Ovary (tissue), 9 donors: Measurements from ENCODE around the gene PIM2. TPM values are rescaled to one million over a fixed set of nuclear protein-coding genes. Genes with fewer than 3 reads are reported as not detected.

Experiments
- DNase-seq, 5 donors: peaks; one replicate each; pipeline ENCODE4 v3.0.0-alpha.2; 2019 to 2020
- H3K27ac ChIP-seq, 2 donors: fragments of 200-600 bp; one replicate each; pipeline versions ENCODE4 v1.5.1 to v1.8.0; 2019 to 2022
- H3K27me3 ChIP-seq: fragments of 200-600 bp; one replicate; pipeline ENCODE4 v1.8.0; 2022
- H3K36me3 ChIP-seq: fragments of 200-600 bp; sonication (generic); one replicate; pipeline ENCODE4 v1.5.1; 2019
- H3K4me1 ChIP-seq: one replicate; pipeline ENCODE4 v1.8.1; 2013; ENCODE audit warnings: mild to moderate bottlenecking, moderate library complexity; ENCODE audit not compliant: insufficient read depth
- H3K4me3 ChIP-seq: fragments of 200-600 bp; sonication (generic); one replicate; pipeline ENCODE4 v1.5.1; 2017
- H3K9me3 ChIP-seq, 2 donors: fragments of 200-600 bp in 1 of 2; sonication (generic) in 1 of 2; one replicate each; pipeline versions ENCODE4 v1.5.1 to v1.8.1; 2013 to 2019; ENCODE audit warnings: mild to moderate bottlenecking in 1 of 2, moderate library complexity in 1 of 2
- EP300 ChIP-seq: sonication (generic); formaldehyde crosslinking; IDR thresholded peaks from one replicate; pipeline ENCODE4 v1.6.1; 2017; ENCODE audit warnings: antibody characterized with exemption
- POLR2A ChIP-seq: fragments of 450-650 bp; IDR thresholded peaks from one replicate; pipeline ENCODE4 v1.6.1; 2017; ENCODE audit warnings: antibody characterized with exemption, mild to moderate bottlenecking, moderate library complexity
- WGBS, 3 donors: extraction: QIAGEN DNeasy Blood & Tissue Kit in 1 of 3; methylation state at CpG; one replicate each; pipeline versions ENCODE4 v1.1.5 to v1.1.7; 2013 to 2017; 5-methylcytosine and 5-hydroxymethylcytosine counted together
- intact Hi-C, 4 donors: fragments of 100-400 bp; cut with DNase I; formaldehyde crosslinking; loops; one replicate each; pipeline versions ENCODE4 v1.11.0 to v1.15.1; 2022 to 2023
- polyA plus RNA-seq, 2 donors: library from polyadenylated mRNA; stranded (reverse); fragments of 200-250 nt in 1 of 2; fragments of 350-450 nt in 1 of 2; fragmentation: Illumina TruSeq in 1 of 2; extraction: RNeasy Lipid Tissue Mini Kit (QIAGEN cat#74804) in 1 of 2; gene quantifications; one replicate each; pipeline ENCODE4 v1.2.3, GENCODE V29; 2013 to 2014
- total RNA-seq, 7 donors: library from RNA; depleted of rRNA in 2 of 7; stranded (reverse); fragments of >200 nt in 2 of 7; fragmentation: NEBNext Ultra II Directional in 3 of 7; extraction: Animal tissue kit (Norgen Biotek cat#: 25700) in 3 of 7; gene quantifications; one replicate each; pipeline versions ENCODE4 v1.1.0 to v1.2.4, GENCODE V29; 2016 to 2023
- TF ChIP-seq, protein P1 (sequence below), 3 donors: fragments of 450-650 bp in 2 of 3; fragments of 200-600 bp in 1 of 3; IDR thresholded peaks; one replicate each; pipeline versions ENCODE4 v1.5.1 to v1.8.0; 2016 to 2022; ENCODE audit warnings: antibody characterized with exemption in 3 of 3, mild to moderate bottlenecking in 1 of 3
- donor health status: DM: no; HTN: no; CAD: no; lungs with moderate emphysema.
- donor health status: DM: no; HTN: no; CAD: no.
- donor health status: Bipolar disorder and iron deficiency.
- donor health status: DM: yes; HTN: yes; CAD: no.
- donor health status: DM: no; HTN: no; CAD: no.
- donor health status: DM: yes; HTN: yes; CAD: no.

PIM2 gene
- total and polyA plus RNA-seq, 9 donors, result 6.3 to 22.9 (median 8.9) TPM

DNA sequence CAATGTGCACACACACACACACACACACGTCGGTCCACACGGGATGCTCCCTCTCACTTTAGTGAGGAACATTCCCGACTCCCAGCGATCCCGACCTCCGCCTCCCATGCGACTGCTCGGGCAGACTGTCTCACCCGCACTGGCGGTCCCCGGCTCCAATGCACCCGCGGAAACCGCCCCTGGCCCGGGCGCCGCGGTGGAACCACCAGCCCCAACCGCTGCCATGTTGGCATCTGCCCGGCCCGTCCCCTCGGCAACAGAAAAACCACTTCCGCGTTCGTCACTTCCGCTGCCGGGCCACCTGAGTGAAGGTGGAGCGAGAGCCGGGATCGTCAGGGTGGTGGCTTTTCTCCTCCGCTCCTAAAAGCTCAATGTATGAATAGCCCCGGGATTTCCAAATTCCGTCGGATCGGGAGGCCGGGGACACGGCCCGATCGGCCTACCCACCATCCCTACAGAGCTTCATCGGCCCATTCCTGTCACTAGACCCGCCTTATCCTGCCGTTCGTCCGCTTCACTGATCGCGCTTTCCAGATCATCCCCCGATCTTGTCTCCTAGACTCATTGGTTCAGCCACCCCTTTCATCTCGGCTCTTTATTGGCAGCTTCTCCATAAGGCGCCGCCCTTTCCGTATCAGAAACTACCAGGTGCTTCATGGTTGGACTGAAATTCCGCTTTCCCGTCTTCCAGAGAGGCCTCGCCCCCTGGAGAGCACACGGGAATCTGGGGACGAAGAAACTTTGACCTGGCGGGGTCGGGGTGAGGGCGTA, 7.2 kb downstream of the PIM2 start, which contains the start of gene SLC35A2:
Gene SLC35A2 (minus strand): TSS at position 235 of the 771 bp plus-strand sequence. CDS start 10 bp downstream, at position 225.
- Histone ChIP-seq H3K27me3 (no peaks in the 10 kb centered on the region), H3K27ac (no peak within 1 kb of the TSS), H3K9me3 (no peaks in the 10 kb centered on the region), H3K4me1 (peaks cover 2% of the 10 kb centered on the region), H3K4me3 (peak within 1 kb of the TSS; percentile 54), H3K36me3 (no peaks in the 10 kb centered on the region)
- intact Hi-C loops, result loop anchor here in 1 of 4 donors (5.0 kb wide), 1 partner anchor 256 kb away; no protein-coding TSS in a partner anchor
- DNase-seq, result peak; percentile 78 to 85 (median 81)
- peak; percentile 51 for TF ChIP-seq POLR2A
- TF ChIP-seq, protein P1, sequence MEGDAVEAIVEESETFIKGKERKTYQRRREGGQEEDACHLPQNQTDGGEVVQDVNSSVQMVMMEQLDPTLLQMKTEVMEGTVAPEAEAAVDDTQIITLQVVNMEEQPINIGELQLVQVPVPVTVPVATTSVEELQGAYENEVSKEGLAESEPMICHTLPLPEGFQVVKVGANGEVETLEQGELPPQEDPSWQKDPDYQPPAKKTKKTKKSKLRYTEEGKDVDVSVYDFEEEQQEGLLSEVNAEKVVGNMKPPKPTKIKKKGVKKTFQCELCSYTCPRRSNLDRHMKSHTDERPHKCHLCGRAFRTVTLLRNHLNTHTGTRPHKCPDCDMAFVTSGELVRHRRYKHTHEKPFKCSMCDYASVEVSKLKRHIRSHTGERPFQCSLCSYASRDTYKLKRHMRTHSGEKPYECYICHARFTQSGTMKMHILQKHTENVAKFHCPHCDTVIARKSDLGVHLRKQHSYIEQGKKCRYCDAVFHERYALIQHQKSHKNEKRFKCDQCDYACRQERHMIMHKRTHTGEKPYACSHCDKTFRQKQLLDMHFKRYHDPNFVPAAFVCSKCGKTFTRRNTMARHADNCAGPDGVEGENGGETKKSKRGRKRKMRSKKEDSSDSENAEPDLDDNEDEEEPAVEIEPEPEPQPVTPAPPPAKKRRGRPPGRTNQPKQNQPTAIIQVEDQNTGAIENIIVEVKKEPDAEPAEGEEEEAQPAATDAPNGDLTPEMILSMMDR (IDR thresholded peaks at IDR 0.05), result no peak
- WGBS, 3 donors, result 28 to 37% (median 34%) methylated on average over 60 of the region's 60 CpGs

DNA sequence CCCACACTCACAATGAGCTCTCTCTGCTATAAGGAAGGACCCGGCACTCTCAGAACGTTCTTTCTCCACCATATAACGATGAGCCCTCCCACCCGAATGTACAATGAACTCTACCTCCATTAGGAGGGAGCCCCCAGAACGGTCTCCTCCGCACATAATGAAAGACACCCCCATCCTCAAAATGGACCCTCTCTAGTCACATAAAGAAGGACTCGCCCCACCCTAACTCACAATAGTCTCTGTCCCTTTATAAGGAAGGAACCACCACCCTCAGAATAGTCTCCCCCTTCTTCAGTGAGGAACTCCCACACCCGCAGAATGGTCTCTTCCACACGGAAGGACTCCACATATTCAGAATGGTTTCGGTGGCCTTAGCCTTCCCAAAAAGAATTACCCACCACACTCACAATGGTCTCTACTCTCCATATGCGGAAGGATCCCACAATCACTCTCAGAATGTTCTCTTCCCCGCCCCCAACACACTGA, 7.9 kb downstream of the PIM2 start:
- no peak overlapping the region for H3K27ac ChIP-seq
- intact Hi-C loops, result loop anchor here in 1 of 4 donors (5.0 kb wide), 1 partner anchor 256 kb away; no protein-coding TSS in a partner anchor
- H3K4me3 ChIP-seq, result peak overlapping the region; percentile 54
- H3K36me3 ChIP-seq, result no peaks in the 10 kb centered on the region
- no peak for DNase-seq
- peaks cover 2% of the 10 kb centered on the region for H3K4me1 ChIP-seq
- TF ChIP-seq POLR2A (no peak), EP300 (no peak)
- TF ChIP-seq, protein P1 (IDR thresholded peaks at IDR 0.05), result no peak
- no peaks in the 10 kb centered on the region for H3K9me3 ChIP-seq
- WGBS, 3 donors, result 24 to 26% (median 25%) methylated on average over 12 of the region's 12 CpGs
- H3K27me3 ChIP-seq, result no peaks in the 10 kb centered on the region

DNA sequence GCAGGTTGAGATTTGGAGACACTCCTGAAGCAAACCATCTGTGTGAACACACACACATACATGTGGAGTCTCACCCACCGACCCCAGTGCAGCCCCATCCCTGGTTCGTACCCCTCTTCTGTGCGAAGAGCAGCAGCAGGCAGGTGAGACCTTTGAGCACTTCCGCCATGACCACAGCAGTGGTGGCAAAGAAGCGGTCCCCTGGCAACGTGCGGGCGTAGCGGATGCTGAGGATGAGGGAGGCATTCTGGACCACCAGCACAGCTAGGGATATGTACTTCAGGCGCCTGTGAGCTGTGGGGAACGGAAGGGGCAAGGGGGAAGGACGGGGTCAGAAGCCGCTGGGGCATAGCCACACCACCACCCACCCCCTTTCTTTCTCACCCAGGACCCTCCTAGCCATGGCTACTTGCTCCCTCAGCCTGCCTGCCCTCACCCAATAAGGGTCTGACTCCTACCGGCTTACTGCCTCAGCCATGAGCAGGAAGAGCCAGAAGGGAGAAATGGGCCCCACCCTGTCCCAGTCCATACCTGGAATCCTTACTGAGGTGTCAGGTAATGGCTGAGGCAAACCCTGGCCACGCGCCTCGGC, 9.0 kb downstream of the PIM2 start:
- H3K36me3 ChIP-seq, result no peaks in the 10 kb centered on the region
- no peak overlapping the region for H3K4me3 ChIP-seq
- no peaks in the 10 kb centered on the region for H3K27me3 ChIP-seq
- TF ChIP-seq POLR2A (no peak), EP300 (no peak)
- TF ChIP-seq, protein P1 (IDR thresholded peaks at IDR 0.05), result no peak
- DNase-seq, result no peak
- WGBS, 3 donors, result 87 to 90% (median 88%) methylated on average over 17 of the region's 17 CpGs
- intact Hi-C loops, result loop anchor here in 1 of 4 donors (5.0 kb wide), 1 partner anchor 258 kb away; no protein-coding TSS in a partner anchor
- no peak overlapping the region for H3K27ac ChIP-seq
- peaks cover 2% of the 10 kb centered on the region for H3K4me1 ChIP-seq
- no peaks in the 10 kb centered on the region for H3K9me3 ChIP-seq

DNA sequence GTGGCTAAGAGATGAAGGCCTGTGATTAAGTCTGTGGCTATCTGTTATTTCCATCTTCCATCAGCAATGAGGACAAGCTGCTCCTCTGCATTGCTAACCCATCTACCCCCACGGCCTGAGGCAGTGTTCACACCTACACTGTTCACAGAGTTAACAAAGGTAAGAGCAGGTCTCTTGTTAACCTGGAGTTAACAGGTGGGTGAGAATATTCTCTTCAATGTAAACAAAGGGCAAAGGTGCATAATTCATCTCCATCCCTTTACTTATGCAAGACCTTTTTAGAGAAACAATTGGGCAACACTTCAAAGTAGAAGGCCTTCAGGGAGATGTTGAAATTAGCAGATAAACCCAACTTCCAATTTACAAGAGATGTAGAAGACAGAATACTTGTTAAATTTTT, 10.2 kb downstream of the PIM2 start:
- DNase-seq, result no peak
- Histone ChIP-seq H3K36me3 (no peaks in the 10 kb centered on the region), H3K4me3 (no peak overlapping the region), H3K27ac (no peak overlapping the region), H3K9me3 (no peaks in the 10 kb centered on the region), H3K27me3 (no peaks in the 10 kb centered on the region), H3K4me1 (peaks cover 2% of the 10 kb centered on the region)
- no peak for TF ChIP-seq POLR2A
- TF ChIP-seq, protein P1 (IDR thresholded peaks at IDR 0.05), result no peak
- no peak for TF ChIP-seq EP300
- 48 to 60% (median 56%) methylated on average over 1 of the region's 1 CpG for WGBS, 3 donors
- intact Hi-C loops, result no loop called here
